SU-DHL-6 (cell line): ENCODE results near the gene LEKR1.
"Not testable (repeated sequence)": the region's sequence is repeated elsewhere in the genome, so short reads cannot be mapped to it uniquely, and the experiment has no call there.

Experiments used
- CTCF ChIP-seq: fragments of 200-600 bp; sonication (generic); IDR thresholded peaks from one replicate; pipeline ENCODE4 v1.5.1; 2017; ENCODE audit warnings: antibody characterized with exemption, mild to moderate bottlenecking, low read length, moderate library complexity; ENCODE audit not compliant: insufficient read depth, poor library complexity, severe bottlenecking
- EZH2phosphoT487 ChIP-seq: fragments of 200-600 bp; sonication (generic), shearing (Covaris generic); conservative IDR thresholded peaks from 2 replicates; pipeline ENCODE4 v1.6.1; 2018; ENCODE audit warnings: mild to moderate bottlenecking, antibody characterized with exemption, low read length, moderate library complexity, mixed read lengths

- not testable (repeated sequence) for TF ChIP-seq CTCF, EZH2phosphoT487
Measured at GRCh38 chr3:156822626-156823260, 3.4 kb upstream of the LEKR1 start.
